Suprapubic skin (tissue), 4 donors: Measurements from ENCODE around the gene CADM1.

Experiments used
- POLR2A ChIP-seq, 2 donors: fragments of 450-650 bp; IDR thresholded peaks; one replicate each; pipeline ENCODE4 v1.6.1; 2017; ENCODE audit warnings: antibody characterized with exemption in 2 of 2, mild to moderate bottlenecking in 2 of 2, moderate library complexity in 2 of 2
- POLR2AphosphoS5 ChIP-seq, 3 donors: sonication (generic); formaldehyde crosslinking; IDR thresholded peaks; one replicate each; pipeline ENCODE4 v1.6.1; 2017; ENCODE audit warnings: antibody characterized with exemption in 3 of 3
- TF ChIP-seq, protein P1 (sequence below), 2 donors: fragments of 200-600 bp in 1 of 2; fragments of 450-650 bp in 1 of 2; sonication (generic) in 1 of 2; IDR thresholded peaks; one replicate each; pipeline ENCODE4 v1.5.1; 2016 to 2019; ENCODE audit warnings: antibody characterized with exemption in 2 of 2, mild to moderate bottlenecking in 1 of 2, moderate library complexity in 1 of 2

DNA sequence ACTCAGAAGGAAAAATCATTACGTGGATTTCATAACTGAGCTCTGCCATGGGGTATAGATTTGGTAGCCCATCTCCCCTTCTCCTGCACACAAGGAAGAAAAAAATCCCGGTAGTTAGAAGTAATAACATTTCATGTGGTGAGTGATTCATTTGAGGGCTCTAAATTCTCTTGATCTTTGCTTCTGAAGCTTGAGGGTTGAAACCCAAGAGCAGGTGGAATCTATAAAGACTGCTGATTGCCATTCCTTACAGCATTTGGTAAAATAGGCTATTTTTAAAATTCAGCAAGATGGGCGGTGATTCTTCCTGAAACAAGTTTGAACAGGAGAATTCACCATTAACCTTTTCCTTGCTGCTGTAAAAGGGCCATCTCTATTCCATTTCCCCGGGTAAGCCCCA is 266.1 kb downstream of the CADM1 start:
- TF ChIP-seq, protein P1, sequence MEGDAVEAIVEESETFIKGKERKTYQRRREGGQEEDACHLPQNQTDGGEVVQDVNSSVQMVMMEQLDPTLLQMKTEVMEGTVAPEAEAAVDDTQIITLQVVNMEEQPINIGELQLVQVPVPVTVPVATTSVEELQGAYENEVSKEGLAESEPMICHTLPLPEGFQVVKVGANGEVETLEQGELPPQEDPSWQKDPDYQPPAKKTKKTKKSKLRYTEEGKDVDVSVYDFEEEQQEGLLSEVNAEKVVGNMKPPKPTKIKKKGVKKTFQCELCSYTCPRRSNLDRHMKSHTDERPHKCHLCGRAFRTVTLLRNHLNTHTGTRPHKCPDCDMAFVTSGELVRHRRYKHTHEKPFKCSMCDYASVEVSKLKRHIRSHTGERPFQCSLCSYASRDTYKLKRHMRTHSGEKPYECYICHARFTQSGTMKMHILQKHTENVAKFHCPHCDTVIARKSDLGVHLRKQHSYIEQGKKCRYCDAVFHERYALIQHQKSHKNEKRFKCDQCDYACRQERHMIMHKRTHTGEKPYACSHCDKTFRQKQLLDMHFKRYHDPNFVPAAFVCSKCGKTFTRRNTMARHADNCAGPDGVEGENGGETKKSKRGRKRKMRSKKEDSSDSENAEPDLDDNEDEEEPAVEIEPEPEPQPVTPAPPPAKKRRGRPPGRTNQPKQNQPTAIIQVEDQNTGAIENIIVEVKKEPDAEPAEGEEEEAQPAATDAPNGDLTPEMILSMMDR (IDR thresholded peaks at IDR 0.05): no peak
- TF ChIP-seq POLR2A (IDR thresholded peaks at IDR 0.05): no peak
- no peak for TF ChIP-seq POLR2AphosphoS5 (IDR thresholded peaks at IDR 0.05)
